Keratinocyte (primary cell): ENCODE measurements around the gene DNAH10. TPM values are rescaled to one million over a fixed set of nuclear protein-coding genes. Genes with fewer than 3 reads are reported as not detected.

Experiments used
- DNase-seq: peaks from one replicate; pipeline ENCODE4 v3.0.0-alpha.2; 2011; ENCODE audit warnings: low read depth, missing footprints, low spot score
- FAIRE-seq: peaks from 2 replicates; lab custom pipeline; 2011; peaks lifted over from hg19 to GRCh38; lab: Jason Lieb, UNC
- H2AFZ ChIP-seq: 2 replicates; pipeline ENCODE4 v1.6.0; 2012; ENCODE audit warnings: low read length, control low read depth, inconsistent platforms; ENCODE audit not compliant: control insufficient read depth
- H3K27ac ChIP-seq: 2 replicates; pipeline ENCODE4 v1.5.1; 2011; ENCODE audit warnings: low read length; ENCODE audit not compliant: control insufficient read depth, insufficient read depth
- H3K27me3 ChIP-seq: 3 replicates; pipeline ENCODE4 v1.6.0; 2011; ENCODE audit warnings: low read length; ENCODE audit not compliant: control insufficient read depth, insufficient read depth; ENCODE audit errors: extremely low read depth
- H3K36me3 ChIP-seq, 2 experiments: 2 replicates in 1 of 2; 3 replicates in 1 of 2; pipeline ENCODE4 v1.5.1; 2011; ENCODE audit warnings: low read length in 2 of 2, mild to moderate bottlenecking in 1 of 2; ENCODE audit not compliant: control insufficient read depth in 2 of 2, insufficient read depth in 2 of 2; ENCODE audit errors: extremely low read depth in 1 of 2
- H3K4me1 ChIP-seq: 3 replicates; pipeline ENCODE4 v1.5.1; 2011; ENCODE audit warnings: low read length; ENCODE audit not compliant: control insufficient read depth, insufficient read depth; ENCODE audit errors: extremely low read depth
- H3K4me2 ChIP-seq: 3 replicates; pipeline ENCODE4 v1.6.0; 2011; ENCODE audit warnings: low read depth, low read length; ENCODE audit not compliant: control insufficient read depth, insufficient read depth; ENCODE audit errors: extremely low read depth
- H3K4me3 ChIP-seq, 3 experiments: fragments of 200-600 bp in 1 of 3; sonication (generic) in 1 of 3; 2 replicates in 2 of 3; 3 replicates in 1 of 3; pipeline ENCODE4 v1.5.1; 2011 to 2016; ENCODE audit warnings: low read length in 3 of 3, mild to moderate bottlenecking in 3 of 3, control low read depth in 2 of 3, inconsistent platforms in 1 of 3, low read depth in 1 of 3, mixed read lengths in 1 of 3, mixed run types in 1 of 3, moderate library complexity in 1 of 3; ENCODE audit not compliant: control insufficient read depth in 2 of 3, insufficient read depth in 2 of 3; ENCODE audit errors: extremely low read depth in 1 of 3
- H3K79me2 ChIP-seq: 2 replicates; pipeline ENCODE4 v1.6.0; 2012; ENCODE audit warnings: low read length; ENCODE audit not compliant: control insufficient read depth, insufficient read depth
- H3K9ac ChIP-seq: 3 replicates; pipeline ENCODE4 v1.6.0; 2011; ENCODE audit warnings: low read length; ENCODE audit not compliant: control insufficient read depth, insufficient read depth; ENCODE audit errors: extremely low read depth
- H3K9me1 ChIP-seq: 3 replicates; pipeline ENCODE4 v1.6.0; 2011; ENCODE audit warnings: low read length; ENCODE audit not compliant: control insufficient read depth, insufficient read depth; ENCODE audit errors: extremely low read depth
- H3K9me3 ChIP-seq: 2 replicates; pipeline ENCODE4 v1.5.1; 2012; ENCODE audit warnings: low read depth, low read length; ENCODE audit not compliant: control insufficient read depth
- H4K20me1 ChIP-seq: 3 replicates; pipeline ENCODE4 v1.6.0; 2011; ENCODE audit warnings: low read length; ENCODE audit not compliant: control insufficient read depth, insufficient read depth; ENCODE audit errors: extremely low read depth
- EZH2 ChIP-seq: IDR thresholded peaks from one replicate; pipeline ENCODE4 v1.6.1; 2012; ENCODE audit warnings: inconsistent platforms, mild to moderate bottlenecking, low read length, moderate library complexity
- dilution Hi-C: fragments of 300-500 bp; cut with MboI; formaldehyde crosslinking; loops from one replicate; pipeline ENCODE4 v1.7.0; 2020; ENCODE audit warnings: low sequenced_read_pairs; ENCODE audit not compliant: extremely low pct_ligation_motif_present
- polyA plus RNA-seq, 5 experiments: library from polyadenylated mRNA; depleted of rRNA in 3 of 5; stranded (reverse) in 3 of 5; stranded (forward) in 1 of 5; unstranded in 1 of 5; fragments of >200 nt; gene quantifications; 1 replicate in 1 of 5; 2 replicates in 3 of 5; 3 replicates in 1 of 5; pipeline versions ENCODE4 v1.2.1 to v1.2.3, GENCODE V29; 2011 to 2012; ENCODE audit warnings: missing spikeins in 2 of 5, low read depth in 1 of 5, low replicate concordance in 1 of 5
- TF ChIP-seq, protein P1 (sequence below), 3 experiments: IDR thresholded peaks in 1 of 3; conservative IDR thresholded peaks in 1 of 3; optimal IDR thresholded peaks in 1 of 3; 2 replicates in 2 of 3; 3 replicates in 1 of 3; pipeline versions ENCODE3 to v1.5.1; 2011; ENCODE audit warnings: low read length in 3 of 3, mild to moderate bottlenecking in 3 of 3, moderate library complexity in 2 of 3, control low read depth in 1 of 3, inconsistent platforms in 1 of 3; ENCODE audit not compliant: insufficient read depth in 2 of 3; ENCODE audit errors: extremely low read depth in 1 of 3

The DNAH10 gene
- polyA plus RNA-seq, 1 donor (not counting 4 experiments of a cell fraction or from before 2014, with no cell fraction given) = 0.08 TPM

GRCh38 chr12:123846340-123846739, 84.2 kb downstream of the DNAH10 start:
- dilution Hi-C loops = no loop called here
- no peak for FAIRE-seq
- no peak overlapping the region for H3K27ac ChIP-seq

GRCh38 chr12:123847019-123847418, 84.9 kb downstream of the DNAH10 start:
- H3K27ac ChIP-seq = no peak overlapping the region
- no peaks in the 10 kb centered on the region for H3K79me2 ChIP-seq
- no peak for TF ChIP-seq EZH2
- TF ChIP-seq, protein P1, sequence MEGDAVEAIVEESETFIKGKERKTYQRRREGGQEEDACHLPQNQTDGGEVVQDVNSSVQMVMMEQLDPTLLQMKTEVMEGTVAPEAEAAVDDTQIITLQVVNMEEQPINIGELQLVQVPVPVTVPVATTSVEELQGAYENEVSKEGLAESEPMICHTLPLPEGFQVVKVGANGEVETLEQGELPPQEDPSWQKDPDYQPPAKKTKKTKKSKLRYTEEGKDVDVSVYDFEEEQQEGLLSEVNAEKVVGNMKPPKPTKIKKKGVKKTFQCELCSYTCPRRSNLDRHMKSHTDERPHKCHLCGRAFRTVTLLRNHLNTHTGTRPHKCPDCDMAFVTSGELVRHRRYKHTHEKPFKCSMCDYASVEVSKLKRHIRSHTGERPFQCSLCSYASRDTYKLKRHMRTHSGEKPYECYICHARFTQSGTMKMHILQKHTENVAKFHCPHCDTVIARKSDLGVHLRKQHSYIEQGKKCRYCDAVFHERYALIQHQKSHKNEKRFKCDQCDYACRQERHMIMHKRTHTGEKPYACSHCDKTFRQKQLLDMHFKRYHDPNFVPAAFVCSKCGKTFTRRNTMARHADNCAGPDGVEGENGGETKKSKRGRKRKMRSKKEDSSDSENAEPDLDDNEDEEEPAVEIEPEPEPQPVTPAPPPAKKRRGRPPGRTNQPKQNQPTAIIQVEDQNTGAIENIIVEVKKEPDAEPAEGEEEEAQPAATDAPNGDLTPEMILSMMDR (optimal IDR thresholded peaks at IDR 0.05 in 1 of 3, IDR thresholded peaks at IDR 0.05 in 1 of 3, conservative IDR thresholded peaks at IDR 0.05 in 1 of 3; ENCODE audit: extremely low read depth in 1 of 3, insufficient read depth in 2 of 3, low read length in 3 of 3) = no peak
- FAIRE-seq = no peak
- H4K20me1 ChIP-seq = no peaks in the 10 kb centered on the region
- H3K4me1 ChIP-seq = peaks cover 3% of the 10 kb centered on the region
- H3K9ac ChIP-seq = no peak overlapping the region
- no peak overlapping the region for H2AFZ ChIP-seq
- no peak overlapping the region for H3K4me3 ChIP-seq
- peaks cover 2% of the 10 kb centered on the region for H3K27me3 ChIP-seq
- H3K9me3 ChIP-seq = no peaks in the 10 kb centered on the region
- H3K4me2 ChIP-seq = no peak overlapping the region
- H3K9me1 ChIP-seq = no peaks in the 10 kb centered on the region
- no peak for DNase-seq
- dilution Hi-C loops = no loop called here
- no peaks in the 10 kb centered on the region for H3K36me3 ChIP-seq

More at GRCh38 chr12:123846340-123846739, 84.2 kb downstream of the DNAH10 start:
- Histone ChIP-seq H3K9me1 (no peaks in the 10 kb centered on the region), H3K4me1 (peaks cover 3% of the 10 kb centered on the region), H3K4me3 (no peak overlapping the region), H3K9me3 (no peaks in the 10 kb centered on the region), H3K79me2 (no peaks in the 10 kb centered on the region), H2AFZ (no peak overlapping the region), H3K27me3 (peaks cover 2% of the 10 kb centered on the region), H3K9ac (no peak overlapping the region), H4K20me1 (no peaks in the 10 kb centered on the region), H3K36me3 (no peaks in the 10 kb centered on the region), H3K4me2 (no peak overlapping the region)
- no peak for TF ChIP-seq EZH2
- TF ChIP-seq, protein P1 (optimal IDR thresholded peaks at IDR 0.05 in 1 of 3, IDR thresholded peaks at IDR 0.05 in 1 of 3, conservative IDR thresholded peaks at IDR 0.05 in 1 of 3; ENCODE audit: extremely low read depth in 1 of 3, insufficient read depth in 2 of 3, low read length in 3 of 3) = no peak
- no peak for DNase-seq
